Endothelial cell of umbilical vein (primary cell): ENCODE results near the gene SH3BP1. TPM values are rescaled to one million over a fixed set of nuclear protein-coding genes. Genes with fewer than 3 reads are reported as not detected.

Experiments
- BruUV-seq: library from RNA; stranded (reverse); fragments of 400-500 nt; replicated peaks from 2 replicates; lab custom pipeline; 2021; lab: Mats Ljungman, UMichigan
- CTCF ChIA-PET: fragments of 300-600, 350-600 bp; sonication (Branson Sonifier 250); formaldehyde crosslinking; loops from one replicate; lab custom pipeline; 2021; ENCODE audit warnings: antibody characterized with exemption, inconsistent platforms; lab: Charles Lee
- POLR2A ChIA-PET: fragments of 300-600, 350-600 bp; sonication (Branson Sonifier 250); formaldehyde crosslinking; loops from one replicate; lab custom pipeline; 2021; ENCODE audit warnings: antibody characterized with exemption, inconsistent platforms; lab: Charles Lee
- DNase-seq: peaks from one replicate; pipeline ENCODE4 v3.0.0-alpha.2; 2011; ENCODE audit warnings: low read depth, low spot score
- FAIRE-seq: peaks from 2 replicates; lab custom pipeline; 2011; peaks lifted over from hg19 to GRCh38; lab: Jason Lieb, UNC
- H2AFZ ChIP-seq: 2 replicates; pipeline ENCODE4 v1.6.0; 2012; ENCODE audit warnings: low read depth, low read length, control low read depth, inconsistent platforms
- H3K27ac ChIP-seq: 2 replicates; pipeline ENCODE4 v1.5.1; 2011; ENCODE audit warnings: low read depth, mild to moderate bottlenecking, control low read depth, low read length, moderate library complexity; ENCODE audit not compliant: insufficient read depth
- H3K27me3 ChIP-seq, 2 experiments: 2 replicates each; pipeline versions ENCODE4 v1.6.0 to v1.6.1; 2011; ENCODE audit warnings: low read length in 2 of 2, mixed read lengths in 1 of 2; ENCODE audit not compliant: control insufficient read depth in 2 of 2, insufficient read depth in 2 of 2
- H3K36me3 ChIP-seq, 2 experiments: 2 replicates in 1 of 2; 3 replicates in 1 of 2; pipeline ENCODE4 v1.5.1; 2011; ENCODE audit warnings: low read length in 2 of 2, mild to moderate bottlenecking in 1 of 2, moderate library complexity in 1 of 2; ENCODE audit not compliant: control insufficient read depth in 2 of 2, insufficient read depth in 2 of 2; ENCODE audit errors: extremely low read depth in 1 of 2
- H3K4me1 ChIP-seq: 3 replicates; pipeline ENCODE4 v1.5.1; 2011; ENCODE audit warnings: mild to moderate bottlenecking, low read length; ENCODE audit not compliant: control insufficient read depth, insufficient read depth; ENCODE audit errors: extremely low read depth
- H3K4me2 ChIP-seq: 2 replicates; pipeline ENCODE4 v1.6.1; 2011; ENCODE audit warnings: low read length, control low read depth, mixed read lengths; ENCODE audit not compliant: insufficient read depth
- H3K4me3 ChIP-seq, 3 experiments: fragments of 200-600 bp in 1 of 3; sonication (generic), shearing (Covaris generic) in 1 of 3; replicated peaks in 1 of 3; 2 replicates each; pipeline ENCODE4 v1.5.1; 2011 to 2016; ENCODE audit warnings: control low read depth in 3 of 3, low read length in 3 of 3, mild to moderate bottlenecking in 2 of 3, inconsistent platforms in 1 of 3, low read depth in 1 of 3, moderate library complexity in 1 of 3; ENCODE audit not compliant: insufficient read depth in 1 of 3
- H3K79me2 ChIP-seq: 2 replicates; pipeline ENCODE4 v1.6.0; 2012; ENCODE audit warnings: low read length, inconsistent platforms; ENCODE audit not compliant: control insufficient read depth, insufficient read depth
- H3K9ac ChIP-seq: replicated peaks from 2 replicates; pipeline ENCODE3; 2011; ENCODE audit warnings: low read length, control low read depth; ENCODE audit not compliant: insufficient read depth; ENCODE audit errors: extremely low read depth
- H3K9me1 ChIP-seq: replicated peaks from 3 replicates; pipeline ENCODE4 v1.6.0; 2011; ENCODE audit warnings: mild to moderate bottlenecking, low read length; ENCODE audit not compliant: control insufficient read depth, insufficient read depth; ENCODE audit errors: extremely low read depth
- H3K9me3 ChIP-seq: replicated peaks from 2 replicates; pipeline ENCODE4 v1.5.1; 2012; ENCODE audit warnings: low read length, inconsistent platforms; ENCODE audit not compliant: control insufficient read depth, insufficient read depth
- H4K20me1 ChIP-seq: replicated peaks from 2 replicates; pipeline ENCODE3; 2011; ENCODE audit warnings: mild to moderate bottlenecking, low read length; ENCODE audit not compliant: control insufficient read depth, insufficient read depth; ENCODE audit errors: extremely low read depth
- MYC ChIP-seq: IDR thresholded peaks from one replicate; pipeline ENCODE4 v1.6.1; 2011; ENCODE audit warnings: mild to moderate bottlenecking, low read depth, low read length
- dilution Hi-C: fragments of 300-500 bp; cut with MboI; formaldehyde crosslinking; loops from one replicate; pipeline ENCODE4 v1.15.0; 2019; ENCODE audit warnings: low sequenced_read_pairs; ENCODE audit not compliant: extremely low pct_ligation_motif_present
- intact Hi-C: fragments of 100-400 bp; cut with micrococcal nuclease; formaldehyde crosslinking; loops from one replicate; pipeline ENCODE4 v1.10.0; 2022
- polyA plus RNA-seq, 4 experiments: library from polyadenylated mRNA; depleted of rRNA in 3 of 4; stranded (reverse) in 3 of 4; unstranded in 1 of 4; fragments of >200 nt; gene quantifications; 2 replicates each; pipeline versions ENCODE4 v1.2.1 to v1.2.3, GENCODE V29; 2011 to 2012; ENCODE audit warnings: missing spikeins in 1 of 4
- total RNA-seq: library from RNA; stranded (reverse); gene quantifications from 2 replicates; pipeline ENCODE4 v1.2.3, GENCODE V29; 2021
- TF ChIP-seq, protein P1 (sequence below): IDR thresholded peaks from 2 replicates; pipeline ENCODE4 v1.6.1; 2011; ENCODE audit not compliant: insufficient read depth, insufficient read length
- TF ChIP-seq, protein P2 (sequence below), 2 donors: IDR thresholded peaks; 1 replicate in 1 of 2; 2 replicates in 1 of 2; pipeline ENCODE4 v1.5.1; 2011; ENCODE audit warnings: low read length in 2 of 2, mild to moderate bottlenecking in 2 of 2, moderate library complexity in 2 of 2, control low read depth in 1 of 2, inconsistent platforms in 1 of 2, low read depth in 1 of 2; ENCODE audit not compliant: insufficient read depth in 1 of 2; ENCODE audit errors: extremely low read depth in 1 of 2

The SH3BP1 gene
- total and polyA plus RNA-seq, 2 donors (not counting 3 experiments of a cell fraction or from before 2014, with no cell fraction given), result 2.3 to 4.3 TPM

DNA sequence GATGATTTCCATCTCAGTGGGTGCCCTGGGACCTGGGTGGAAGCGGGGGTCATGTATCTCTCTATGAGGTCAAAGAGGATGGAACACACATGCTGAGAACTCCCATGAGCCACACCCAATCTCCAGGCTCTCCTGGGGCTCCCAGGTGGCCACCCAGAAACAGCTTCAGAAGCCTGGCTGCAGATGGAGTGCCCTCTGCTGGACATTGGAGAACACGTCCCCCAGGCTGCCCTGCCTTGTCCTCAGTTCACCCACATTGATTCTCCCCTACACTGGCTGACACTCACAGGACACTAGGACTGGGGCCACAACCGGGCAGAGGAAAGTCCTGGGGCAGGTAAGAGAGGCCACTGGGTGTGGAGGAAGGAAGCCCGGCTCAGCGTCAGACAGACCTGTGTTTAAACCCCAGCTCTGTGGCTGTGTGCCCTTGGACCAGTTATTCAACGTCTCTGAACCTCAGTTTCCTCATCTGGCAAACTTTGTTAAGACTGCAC is 42.1 kb downstream of the SH3BP1 start:
- H3K27ac ChIP-seq, result no peak overlapping the region
- no peaks in the 10 kb centered on the region for H4K20me1 ChIP-seq
- BruUV-seq, result no TSS peak
- H3K9me1 ChIP-seq, result no peaks in the 10 kb centered on the region
- no peak overlapping the region for H3K9ac ChIP-seq
- FAIRE-seq (peak; percentile 94), DNase-seq (peak; percentile 59)
- no peaks in the 10 kb centered on the region for H3K27me3 ChIP-seq
- no peak overlapping the region for H2AFZ ChIP-seq
- dilution Hi-C loops (no loop called here), intact Hi-C loops (loop anchor here (1.0 to 2.0 kb wide), 4 partner anchors 23 to 143 kb away; partner anchors contain the start of gene PDXP)
- TF ChIP-seq, protein P1, sequence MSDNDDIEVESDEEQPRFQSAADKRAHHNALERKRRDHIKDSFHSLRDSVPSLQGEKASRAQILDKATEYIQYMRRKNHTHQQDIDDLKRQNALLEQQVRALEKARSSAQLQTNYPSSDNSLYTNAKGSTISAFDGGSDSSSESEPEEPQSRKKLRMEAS, result no peak
- TF ChIP-seq MYC, result peak; percentile 6
- TF ChIP-seq, protein P2, sequence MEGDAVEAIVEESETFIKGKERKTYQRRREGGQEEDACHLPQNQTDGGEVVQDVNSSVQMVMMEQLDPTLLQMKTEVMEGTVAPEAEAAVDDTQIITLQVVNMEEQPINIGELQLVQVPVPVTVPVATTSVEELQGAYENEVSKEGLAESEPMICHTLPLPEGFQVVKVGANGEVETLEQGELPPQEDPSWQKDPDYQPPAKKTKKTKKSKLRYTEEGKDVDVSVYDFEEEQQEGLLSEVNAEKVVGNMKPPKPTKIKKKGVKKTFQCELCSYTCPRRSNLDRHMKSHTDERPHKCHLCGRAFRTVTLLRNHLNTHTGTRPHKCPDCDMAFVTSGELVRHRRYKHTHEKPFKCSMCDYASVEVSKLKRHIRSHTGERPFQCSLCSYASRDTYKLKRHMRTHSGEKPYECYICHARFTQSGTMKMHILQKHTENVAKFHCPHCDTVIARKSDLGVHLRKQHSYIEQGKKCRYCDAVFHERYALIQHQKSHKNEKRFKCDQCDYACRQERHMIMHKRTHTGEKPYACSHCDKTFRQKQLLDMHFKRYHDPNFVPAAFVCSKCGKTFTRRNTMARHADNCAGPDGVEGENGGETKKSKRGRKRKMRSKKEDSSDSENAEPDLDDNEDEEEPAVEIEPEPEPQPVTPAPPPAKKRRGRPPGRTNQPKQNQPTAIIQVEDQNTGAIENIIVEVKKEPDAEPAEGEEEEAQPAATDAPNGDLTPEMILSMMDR (IDR thresholded peaks at IDR 0.05; ENCODE audit: extremely low read depth in 1 of 2, insufficient read depth in 1 of 2, low read depth in 1 of 2, low read length in 2 of 2), result peak; percentile 92 to 95
- H3K4me1 ChIP-seq, result peaks cover 12% of the 10 kb centered on the region
- no peaks in the 10 kb centered on the region for H3K9me3 ChIP-seq
- POLR2A ChIA-PET, result interaction anchor here (0.5 to 1.6 kb wide), 4 partner anchors 20 to 68 kb away, joined by 3 to 5 read pairs (median 4); no protein-coding TSS in a partner anchor
- no peak overlapping the region for H3K4me3 ChIP-seq
- peaks cover 7 to 8% of the 10 kb centered on the region in 2 experiments for H3K36me3 ChIP-seq
- CTCF ChIA-PET, result interaction anchor here (0.6 to 8.7 kb wide), 29 partner anchors 10 to 143 kb away, joined by 3 to 307 read pairs (median 4); partner anchors contain the start of genes LGALS2 and PDXP
- no peak overlapping the region for H3K4me2 ChIP-seq
- peaks cover 18% of the 10 kb centered on the region for H3K79me2 ChIP-seq
